HG02973 (cell line): ENCODE results near the gene KASH5.
"Not testable (repeated sequence)": the region's sequence is repeated elsewhere in the genome, so short reads cannot be mapped to it uniquely, and the experiment has no call there.

ENCODE experiments used
- ATAC-seq: cut with Tn5 transposase; IDR thresholded peaks from one replicate; pipeline ENCODE4 v1.9.1; 2021; ENCODE audit warnings: moderate library complexity; ENCODE audit not compliant: unreplicated experiment

The KASH5 gene

GRCh38 chr19:49435670-49436069 lies 47.6 kb downstream of the KASH5 start:
- no peak for ATAC-seq

- no peak for ATAC-seq
Measured at GRCh38 chr19:49436381-49437017, 48.5 kb downstream of the KASH5 start.

- ATAC-seq: no peak
Measured at GRCh38 chr19:49437231-49437630, 49.2 kb downstream of the KASH5 start.

DNA sequence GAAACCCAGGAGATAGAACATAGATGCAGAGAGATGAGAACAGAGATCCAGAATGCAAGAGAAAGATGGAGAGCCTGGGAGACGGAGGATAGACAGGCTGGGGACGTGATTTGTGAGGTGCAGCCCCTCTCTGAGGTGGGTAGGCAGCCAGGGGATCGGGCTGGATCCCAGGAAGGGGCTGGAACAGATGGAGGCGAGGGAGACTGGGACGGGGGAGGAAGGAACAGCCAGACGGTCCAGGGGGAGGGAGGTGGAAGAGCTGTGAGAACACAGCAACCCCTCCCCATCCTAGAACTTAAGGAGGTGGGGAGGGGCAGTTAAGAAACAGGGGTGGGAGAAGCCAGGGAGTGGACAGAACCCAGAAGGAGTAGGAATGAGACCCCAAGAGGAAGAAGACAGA lies 50.2 kb downstream of the KASH5 start:
- ATAC-seq: no peak

DNA sequence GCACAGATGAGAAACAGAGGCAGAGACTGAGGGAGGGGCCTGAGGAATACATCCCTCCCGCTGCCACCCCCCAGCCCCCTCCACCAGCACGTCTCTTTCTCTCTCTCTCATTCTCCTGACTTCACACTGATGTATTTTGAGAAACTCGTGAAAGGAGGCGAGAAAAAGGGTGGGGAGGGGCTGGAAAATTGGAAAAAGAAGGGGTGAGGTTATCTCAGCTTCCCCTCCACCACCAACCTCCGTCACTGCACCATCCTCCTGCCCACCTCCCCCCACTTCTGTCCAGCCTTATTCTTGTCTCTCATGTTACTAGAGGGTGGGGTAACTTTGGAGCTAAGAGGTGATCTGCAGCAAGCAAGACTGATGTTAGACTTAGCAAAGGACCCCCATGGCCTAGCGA lies 51.8 kb downstream of the KASH5 start:
- no peak for ATAC-seq

GRCh38 chr19:49440439-49441209 lies 52.6 kb downstream of the KASH5 start:
- no peak for ATAC-seq

DNA sequence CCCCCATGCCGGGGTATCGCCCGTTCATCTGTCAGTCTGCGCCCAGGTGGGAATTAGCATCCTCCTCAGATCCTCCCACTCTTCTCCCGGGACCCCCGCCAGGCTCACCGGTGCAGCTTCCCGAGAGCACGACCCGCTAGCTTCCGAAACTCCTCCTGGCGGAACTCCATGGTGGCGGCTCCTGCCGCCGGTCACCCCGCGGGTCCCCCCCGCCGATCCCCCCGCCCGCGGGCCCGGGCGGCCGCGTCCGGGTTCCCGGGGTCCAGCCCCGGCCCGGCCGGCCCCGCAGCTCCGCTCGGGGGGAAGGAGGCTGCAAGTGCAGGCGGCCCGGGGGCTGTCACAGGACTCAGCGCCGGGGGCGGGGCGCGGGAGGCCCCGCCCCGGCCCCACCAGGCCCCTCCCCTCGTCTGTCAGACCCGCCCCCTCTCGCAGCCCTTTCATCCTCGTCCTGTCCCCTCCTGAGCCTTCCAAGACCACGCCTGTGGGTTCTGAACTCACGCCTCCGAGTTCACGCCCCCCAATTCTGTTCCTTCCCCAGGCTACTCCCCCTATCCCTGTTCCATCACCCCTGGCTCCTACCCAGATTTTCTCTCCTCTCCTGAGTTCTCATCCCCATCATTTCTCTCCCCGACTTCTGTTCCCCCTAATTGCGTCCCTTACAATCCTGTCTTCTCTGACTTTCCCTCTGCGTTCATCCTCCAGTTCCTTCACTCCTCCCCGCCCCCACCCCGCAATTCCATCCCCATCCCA lies 53.3 kb downstream of the KASH5 start, which contains the start of gene SLC17A7:
TSS of gene SLC17A7 (minus strand) at position 318 of the 750 bp plus-strand sequence. CDS start at position 170, 148 bp downstream.
- no peak for ATAC-seq

GRCh38 chr19:49441960-49442350 lies 53.9 kb downstream of the KASH5 start:
- ATAC-seq: no peak

DNA sequence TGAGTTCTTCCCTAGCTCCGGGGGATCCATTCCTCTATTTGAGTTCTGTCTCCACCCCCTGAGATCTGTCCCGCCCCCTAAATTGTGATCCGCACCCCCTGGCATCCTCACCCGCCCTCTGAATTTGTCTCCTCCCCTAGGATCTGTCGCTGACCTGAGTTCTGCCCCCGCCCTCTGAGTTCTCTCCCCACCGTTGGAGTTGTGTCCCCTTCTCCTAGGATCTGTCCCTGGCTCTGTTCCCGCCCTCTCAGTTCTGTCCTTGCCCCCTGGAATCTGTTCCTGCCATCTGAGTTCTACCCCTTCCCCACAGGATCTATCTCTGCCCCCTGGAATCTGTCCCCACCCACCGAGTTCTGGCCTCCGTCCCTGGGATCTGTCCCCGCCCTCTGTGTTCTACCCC lies 54.3 kb downstream of the KASH5 start:
- no peak for ATAC-seq

GRCh38 chr19:49442771-49443365 lies 54.8 kb downstream of the KASH5 start:
- peak; percentile 3 for ATAC-seq

DNA sequence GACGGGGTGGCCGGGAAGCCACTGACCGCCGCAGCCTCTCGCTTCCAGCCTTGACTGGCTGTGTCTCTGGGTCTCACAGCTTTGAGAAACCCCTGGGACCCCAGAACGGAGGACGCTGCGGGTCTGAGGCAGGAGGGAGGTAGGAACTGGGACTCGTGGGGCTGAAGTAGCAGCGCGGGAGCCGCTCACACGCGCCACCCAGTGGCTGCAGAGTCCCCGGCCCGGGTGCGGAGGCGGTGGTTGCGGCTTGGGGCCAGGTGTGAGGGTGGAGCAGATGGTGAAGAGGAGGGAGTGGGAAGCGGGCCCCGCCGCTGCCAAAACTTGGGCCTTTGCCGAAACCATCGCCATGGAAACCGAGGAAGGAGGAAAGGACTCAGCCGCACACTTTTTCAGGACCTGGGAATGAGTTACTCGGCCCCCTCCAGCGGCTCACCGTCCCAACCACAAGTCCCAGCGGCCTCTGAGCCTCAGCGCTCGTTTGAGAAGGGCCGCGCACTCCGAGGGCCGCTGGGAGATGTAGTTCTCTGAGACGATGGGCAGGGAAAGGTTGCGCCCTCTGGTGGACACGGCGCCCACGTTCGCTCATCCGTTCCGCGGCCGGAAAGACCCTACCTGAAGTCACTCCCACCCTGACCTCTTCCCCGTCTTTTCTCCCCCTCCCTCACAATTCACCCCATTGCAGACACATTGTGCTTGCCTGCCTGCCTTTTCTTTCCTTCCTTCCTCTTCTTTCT lies 55.5 kb downstream of the KASH5 start:
- ATAC-seq: peak; percentile 69

- not testable (repeated sequence) for ATAC-seq
Measured at GRCh38 chr19:49444100-49444700, 56.2 kb downstream of the KASH5 start.

DNA sequence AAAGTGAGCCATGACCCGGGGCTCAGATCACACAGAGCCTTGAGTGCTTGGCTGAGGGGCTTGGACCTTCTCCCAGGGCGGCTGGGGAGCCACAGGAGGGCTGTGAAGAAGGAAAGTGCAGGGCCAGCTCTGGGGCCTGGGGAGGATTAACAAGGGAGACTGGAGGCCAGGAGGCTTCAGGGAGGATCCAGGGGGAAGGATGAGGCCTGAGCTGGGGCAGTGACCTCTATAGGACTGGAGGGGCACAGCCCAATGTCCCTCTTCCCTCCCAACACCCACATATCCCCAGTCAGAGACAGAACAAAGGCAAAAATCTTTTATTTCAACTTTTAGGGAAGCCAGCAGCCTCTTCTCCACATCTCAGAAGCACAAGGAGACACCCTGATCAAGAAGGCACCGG lies 57.9 kb downstream of the KASH5 start:
- no peak for ATAC-seq

GRCh38 chr19:49447485-49448431 lies 59.7 kb downstream of the KASH5 start:
- no peak for ATAC-seq

- no peak for ATAC-seq
Measured at GRCh38 chr19:49448432-49448786, 60.4 kb downstream of the KASH5 start.

- ATAC-seq: no peak
Measured at GRCh38 chr19:49450405-49450804, 62.4 kb downstream of the KASH5 start.

- ATAC-seq: peak; percentile 45
Measured at GRCh38 chr19:49451430-49452181, 63.6 kb downstream of the KASH5 start, which contains the start of gene PIH1D1. TSS of gene PIH1D1 (minus strand) at chr19:49451814. CDS start at chr19:49451574, 240 bp downstream.

DNA sequence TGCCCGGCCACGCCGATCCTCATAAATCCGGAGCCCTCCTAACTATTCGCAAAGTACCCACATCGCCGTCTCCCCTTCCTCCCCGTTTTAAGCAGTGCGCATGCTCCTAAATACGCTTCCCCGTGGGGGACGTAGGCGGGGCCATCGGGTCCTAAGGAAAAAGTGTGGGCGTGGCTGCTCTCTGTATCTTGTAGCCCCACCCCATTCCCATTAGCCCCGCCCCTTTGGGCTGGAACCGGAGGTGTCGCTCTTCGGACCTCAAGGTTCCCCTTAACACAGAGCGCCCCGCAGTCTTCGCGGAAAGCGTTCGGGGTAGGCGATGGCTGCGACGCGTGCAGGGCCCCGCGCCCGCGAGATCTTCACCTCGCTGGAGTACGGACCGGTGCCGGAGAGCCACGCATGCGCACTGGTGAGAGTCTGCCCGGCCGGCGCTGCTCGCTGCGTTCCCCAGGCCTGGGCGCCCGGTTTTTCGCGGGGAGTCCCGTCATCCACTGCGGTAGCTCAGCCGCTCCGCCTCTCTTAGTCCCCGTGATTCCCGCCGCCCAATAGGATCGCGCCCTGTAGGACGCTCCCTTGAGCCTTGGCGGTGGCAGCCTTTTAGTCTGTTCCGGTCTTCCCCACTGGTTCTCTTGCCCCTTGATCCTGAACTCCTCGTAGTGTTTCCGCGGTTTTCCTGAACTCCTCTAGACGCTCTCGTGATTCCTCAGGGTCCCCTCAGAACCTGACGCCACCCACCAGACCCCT lies 65.1 kb downstream of the KASH5 start, which contains the start of gene ALDH16A1:
TSS of gene ALDH16A1 (plus strand) at position 213 of the 744 bp plus-strand sequence. CDS start at position 320, 107 bp downstream.
- peak; percentile 83 for ATAC-seq
